IPS-15b (cell line): Measurements from ENCODE around the gene SSNA1.

ENCODE experiments used
- H3K27me3 ChIP-seq: one replicate; pipeline ENCODE4 v1.6.1; 2013; ENCODE audit warnings: low read length; ENCODE audit not compliant: control insufficient read depth, insufficient read depth
- H3K36me3 ChIP-seq: one replicate; pipeline ENCODE4 v1.6.1; 2013; ENCODE audit warnings: low read length; ENCODE audit not compliant: control insufficient read depth, insufficient read depth
- H3K4me1 ChIP-seq: one replicate; pipeline ENCODE4 v1.6.1; 2013; ENCODE audit warnings: mild to moderate bottlenecking, low read length; ENCODE audit not compliant: control insufficient read depth, insufficient read depth
- H3K4me3 ChIP-seq: one replicate; pipeline ENCODE4 v1.5.1; 2013; ENCODE audit warnings: low read depth, low read length
- H3K9ac ChIP-seq: one replicate; pipeline ENCODE4 v1.6.1; 2013; ENCODE audit warnings: low read depth, mild to moderate bottlenecking, low read length
- H3K9me3 ChIP-seq: one replicate; pipeline ENCODE4 v1.6.1; 2013; ENCODE audit warnings: mild to moderate bottlenecking, low read length; ENCODE audit not compliant: control insufficient read depth, insufficient read depth

Gene SSNA1

GRCh38 chr9:137166380-137167229 is 21.9 kb upstream of the SSNA1 start:
- H3K4me3 ChIP-seq, result no peak overlapping the region
- H3K27me3 ChIP-seq, result peaks cover 53% of the 10 kb centered on the region
- H3K9ac ChIP-seq, result no peak overlapping the region
- no peaks in the 10 kb centered on the region for H3K36me3 ChIP-seq
- no peaks in the 10 kb centered on the region for H3K4me1 ChIP-seq
- H3K9me3 ChIP-seq, result no peaks in the 10 kb centered on the region

- Histone ChIP-seq H3K4me3 (no peak overlapping the region), H3K9me3 (no peaks in the 10 kb centered on the region), H3K27me3 (peaks cover 48% of the 10 kb centered on the region), H3K4me1 (no peaks in the 10 kb centered on the region), H3K36me3 (no peaks in the 10 kb centered on the region), H3K9ac (no peak overlapping the region)
Measured at GRCh38 chr9:137167277-137167746, 21.2 kb upstream of the SSNA1 start.

DNA sequence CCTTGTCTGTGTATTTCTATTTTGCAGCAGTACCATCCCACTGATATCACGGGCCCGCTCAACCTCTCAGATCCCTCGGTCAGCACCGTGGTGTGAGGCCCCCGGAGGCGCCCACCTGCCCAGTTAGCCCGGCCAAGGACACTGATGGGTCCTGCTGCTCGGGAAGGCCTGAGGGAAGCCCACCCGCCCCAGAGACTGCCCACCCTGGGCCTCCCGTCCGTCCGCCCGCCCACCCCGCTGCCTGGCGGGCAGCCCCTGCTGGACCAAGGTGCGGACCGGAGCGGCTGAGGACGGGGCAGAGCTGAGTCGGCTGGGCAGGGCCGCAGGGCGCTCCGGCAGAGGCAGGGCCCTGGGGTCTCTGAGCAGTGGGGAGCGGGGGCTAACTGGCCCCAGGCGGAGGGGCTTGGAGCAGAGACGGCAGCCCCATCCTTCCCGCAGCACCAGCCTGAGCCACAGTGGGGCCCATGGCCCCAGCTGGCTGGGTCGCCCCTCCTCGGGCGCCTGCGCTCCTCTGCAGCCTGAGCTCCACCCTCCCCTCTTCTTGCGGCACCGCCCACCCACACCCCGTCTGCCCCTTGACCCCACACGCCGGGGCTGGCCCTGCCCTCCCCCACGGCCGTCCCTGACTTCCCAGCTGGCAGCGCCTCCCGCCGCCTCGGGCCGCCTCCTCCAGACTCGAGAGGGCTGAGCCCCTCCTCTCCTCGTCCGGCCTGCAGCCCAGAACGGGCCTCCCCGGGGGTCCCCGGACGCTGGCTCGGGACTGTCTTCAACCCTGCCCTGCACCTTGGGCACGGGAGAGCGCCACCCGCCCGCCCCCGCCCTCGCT is 20.5 kb upstream of the SSNA1 start:
- H3K4me1 ChIP-seq, result no peaks in the 10 kb centered on the region
- no peaks in the 10 kb centered on the region for H3K36me3 ChIP-seq
- H3K27me3 ChIP-seq, result peaks cover 43% of the 10 kb centered on the region
- H3K4me3 ChIP-seq, result peak overlapping the region; percentile 52
- no peak overlapping the region for H3K9ac ChIP-seq
- no peaks in the 10 kb centered on the region for H3K9me3 ChIP-seq

DNA sequence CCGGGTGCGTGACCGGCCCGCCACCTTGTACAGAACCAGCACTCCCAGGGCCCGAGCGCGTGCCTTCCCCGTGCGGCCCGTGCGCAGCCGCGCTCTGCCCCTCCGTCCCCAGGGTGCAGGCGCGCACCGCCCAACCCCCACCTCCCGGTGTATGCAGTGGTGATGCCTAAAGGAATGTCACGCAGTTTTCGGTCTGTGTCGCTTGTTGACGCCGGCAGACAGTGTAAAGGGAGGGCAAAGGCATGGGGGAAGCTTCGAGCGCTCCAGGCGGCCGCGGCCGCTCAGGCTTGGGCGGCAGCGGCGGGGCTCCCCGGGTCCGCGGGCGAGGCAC is 19.9 kb upstream of the SSNA1 start:
- H3K4me3 ChIP-seq, result peak overlapping the region; percentile 52
- H3K9ac ChIP-seq, result no peak overlapping the region
- no peaks in the 10 kb centered on the region for H3K9me3 ChIP-seq
- H3K27me3 ChIP-seq, result peaks cover 41% of the 10 kb centered on the region
- H3K36me3 ChIP-seq, result no peaks in the 10 kb centered on the region
- H3K4me1 ChIP-seq, result no peaks in the 10 kb centered on the region

GRCh38 chr9:137168904-137169856 is 19.3 kb upstream of the SSNA1 start:
- peak overlapping the region; percentile 37 for H3K9ac ChIP-seq
- no peaks in the 10 kb centered on the region for H3K36me3 ChIP-seq
- no peaks in the 10 kb centered on the region for H3K4me1 ChIP-seq
- no peaks in the 10 kb centered on the region for H3K9me3 ChIP-seq
- peak overlapping the region; percentile 52 for H3K4me3 ChIP-seq
- peaks cover 37% of the 10 kb centered on the region for H3K27me3 ChIP-seq

- Histone ChIP-seq H3K4me3 (peak within 1 kb of the TSS; percentile 52), H3K36me3 (no peaks in the 10 kb centered on the region), H3K27me3 (peaks cover 36% of the 10 kb centered on the region), H3K9me3 (no peaks in the 10 kb centered on the region), H3K9ac (peak within 1 kb of the TSS; percentile 37), H3K4me1 (no peaks in the 10 kb centered on the region)
Measured at GRCh38 chr9:137169896-137170358, 18.5 kb upstream of the SSNA1 start, which contains the start of gene LRRC26. TSS of gene LRRC26 (minus strand) at chr9:137170051. CDS start at chr9:137169943, 108 bp downstream.

- peaks cover 37% of the 10 kb centered on the region for H3K27me3 ChIP-seq
- H3K4me3 ChIP-seq, result no peak overlapping the region
- H3K9ac ChIP-seq, result no peak overlapping the region
- H3K9me3 ChIP-seq, result no peaks in the 10 kb centered on the region
- no peaks in the 10 kb centered on the region for H3K4me1 ChIP-seq
- H3K36me3 ChIP-seq, result no peaks in the 10 kb centered on the region
Measured at GRCh38 chr9:137170486-137171148, 17.9 kb upstream of the SSNA1 start.

- Histone ChIP-seq H3K9me3 (no peaks in the 10 kb centered on the region), H3K27me3 (peaks cover 34% of the 10 kb centered on the region), H3K36me3 (no peaks in the 10 kb centered on the region), H3K4me3 (no peak overlapping the region), H3K9ac (no peak overlapping the region), H3K4me1 (no peaks in the 10 kb centered on the region)
Measured at GRCh38 chr9:137171149-137171900, 17.2 kb upstream of the SSNA1 start.

GRCh38 chr9:137172901-137173795 is 15.3 kb upstream of the SSNA1 start:
- H3K4me3 ChIP-seq, result no peak overlapping the region
- no peaks in the 10 kb centered on the region for H3K4me1 ChIP-seq

More at GRCh38 chr9:137172901-137173795, 15.3 kb upstream of the SSNA1 start:
- H3K36me3 ChIP-seq, result no peaks in the 10 kb centered on the region
- H3K27me3 ChIP-seq, result peaks cover 19% of the 10 kb centered on the region
- H3K9ac ChIP-seq, result no peak overlapping the region
- H3K9me3 ChIP-seq, result no peaks in the 10 kb centered on the region
